GM20000 (cell line): ENCODE measurements around the gene NRCAM.

Experiments used
- DNase-seq: peaks from one replicate; pipeline ENCODE4 v3.0.0; 2012; ENCODE audit warnings: low spot score
- TF ChIP-seq, protein P1 (sequence below): IDR thresholded peaks from 2 replicates; pipeline ENCODE4 v1.5.1; 2012; ENCODE audit warnings: mild to moderate bottlenecking, control low read depth; ENCODE audit errors: extremely low read depth, missing control alignments

Gene NRCAM

DNA sequence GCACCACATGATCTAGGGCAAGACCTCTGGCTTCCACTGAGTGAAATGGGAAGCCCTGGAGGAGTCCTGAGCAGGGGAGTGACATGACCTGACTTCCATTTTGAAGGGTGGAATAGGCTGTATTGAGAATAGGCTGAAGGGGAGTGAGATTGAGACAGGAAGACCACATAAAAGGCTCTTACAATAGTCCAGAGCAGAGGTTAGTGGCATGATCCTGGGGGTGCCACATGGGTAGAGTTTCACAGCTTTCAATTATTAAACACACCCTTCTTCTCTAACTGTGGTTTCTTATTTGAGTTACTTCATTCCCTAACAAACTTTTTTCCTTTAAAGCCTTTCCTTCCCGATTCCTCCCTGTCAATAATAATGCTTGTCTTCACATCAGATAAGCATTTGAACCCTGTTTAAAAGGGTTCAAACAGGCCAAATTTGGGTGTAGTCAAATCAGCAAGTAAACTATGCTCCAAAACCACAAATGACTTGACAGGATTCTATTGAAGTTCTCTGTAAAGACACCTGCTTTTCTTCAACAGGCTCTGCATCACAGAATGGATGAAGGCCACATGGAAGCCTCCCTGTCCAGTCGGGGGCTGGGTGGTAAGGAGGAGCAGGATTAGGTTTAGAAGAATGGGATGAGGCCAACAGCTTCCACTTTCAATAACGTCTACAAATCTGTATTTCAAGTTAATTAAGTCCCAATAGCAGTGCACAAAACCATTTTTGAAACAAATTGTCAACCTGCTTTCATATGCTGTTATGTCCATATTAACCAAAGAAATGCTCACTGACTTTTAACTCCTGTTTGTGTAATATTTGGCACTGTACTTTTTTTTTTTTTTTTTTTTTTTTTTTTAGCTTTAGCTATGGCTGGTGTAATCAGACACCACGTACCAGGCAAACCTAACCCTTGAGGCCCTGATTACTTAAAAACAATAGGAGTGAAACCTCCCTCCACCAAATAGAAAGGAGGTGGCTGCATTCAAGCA lies 131.9 kb downstream of the NRCAM start:
- TF ChIP-seq, protein P1, sequence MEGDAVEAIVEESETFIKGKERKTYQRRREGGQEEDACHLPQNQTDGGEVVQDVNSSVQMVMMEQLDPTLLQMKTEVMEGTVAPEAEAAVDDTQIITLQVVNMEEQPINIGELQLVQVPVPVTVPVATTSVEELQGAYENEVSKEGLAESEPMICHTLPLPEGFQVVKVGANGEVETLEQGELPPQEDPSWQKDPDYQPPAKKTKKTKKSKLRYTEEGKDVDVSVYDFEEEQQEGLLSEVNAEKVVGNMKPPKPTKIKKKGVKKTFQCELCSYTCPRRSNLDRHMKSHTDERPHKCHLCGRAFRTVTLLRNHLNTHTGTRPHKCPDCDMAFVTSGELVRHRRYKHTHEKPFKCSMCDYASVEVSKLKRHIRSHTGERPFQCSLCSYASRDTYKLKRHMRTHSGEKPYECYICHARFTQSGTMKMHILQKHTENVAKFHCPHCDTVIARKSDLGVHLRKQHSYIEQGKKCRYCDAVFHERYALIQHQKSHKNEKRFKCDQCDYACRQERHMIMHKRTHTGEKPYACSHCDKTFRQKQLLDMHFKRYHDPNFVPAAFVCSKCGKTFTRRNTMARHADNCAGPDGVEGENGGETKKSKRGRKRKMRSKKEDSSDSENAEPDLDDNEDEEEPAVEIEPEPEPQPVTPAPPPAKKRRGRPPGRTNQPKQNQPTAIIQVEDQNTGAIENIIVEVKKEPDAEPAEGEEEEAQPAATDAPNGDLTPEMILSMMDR: no peak
- no peak for DNase-seq

DNA sequence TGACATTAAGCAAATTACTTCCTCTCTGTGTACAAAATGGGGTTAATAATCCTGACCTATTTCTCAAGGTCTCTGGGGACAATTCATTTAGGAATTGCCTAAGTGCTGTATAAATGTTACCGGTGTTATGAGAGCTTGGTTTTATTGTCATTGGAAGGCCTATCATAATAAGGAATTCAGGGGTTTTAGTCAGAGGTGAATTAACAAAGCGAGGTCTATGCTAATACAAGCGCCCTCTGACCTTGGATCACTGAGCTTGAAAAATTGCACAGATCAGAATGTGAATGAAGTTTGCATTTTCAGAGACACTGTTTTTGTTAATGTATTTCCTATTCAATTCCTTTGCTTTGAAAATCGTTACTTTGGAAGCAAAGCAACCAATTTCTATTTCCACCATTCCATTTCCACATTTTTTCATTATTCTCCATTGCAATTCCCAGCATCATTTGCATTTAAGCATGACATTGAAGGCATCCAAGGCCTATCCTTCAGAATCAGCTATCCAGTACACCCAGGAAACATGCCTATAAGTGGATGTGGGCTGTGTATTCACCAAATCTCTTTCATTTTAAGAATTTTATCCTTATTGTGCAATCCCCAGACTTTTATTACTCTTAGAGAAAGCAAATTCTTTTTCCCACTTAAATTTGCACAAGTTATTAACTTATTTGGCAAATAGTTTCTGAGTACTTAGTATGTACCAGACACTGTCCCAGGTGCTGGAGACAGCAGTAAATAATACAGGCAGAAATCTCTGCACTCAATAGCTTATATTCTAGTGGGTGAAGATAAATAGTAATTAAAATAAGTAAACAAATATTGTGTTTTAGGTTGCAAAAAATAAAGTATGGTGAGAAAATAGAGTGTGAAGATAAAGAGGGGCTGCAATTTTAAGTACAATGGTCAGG lies 133.1 kb downstream of the NRCAM start:
- DNase-seq: no peak
- TF ChIP-seq, protein P1: no peak

DNA sequence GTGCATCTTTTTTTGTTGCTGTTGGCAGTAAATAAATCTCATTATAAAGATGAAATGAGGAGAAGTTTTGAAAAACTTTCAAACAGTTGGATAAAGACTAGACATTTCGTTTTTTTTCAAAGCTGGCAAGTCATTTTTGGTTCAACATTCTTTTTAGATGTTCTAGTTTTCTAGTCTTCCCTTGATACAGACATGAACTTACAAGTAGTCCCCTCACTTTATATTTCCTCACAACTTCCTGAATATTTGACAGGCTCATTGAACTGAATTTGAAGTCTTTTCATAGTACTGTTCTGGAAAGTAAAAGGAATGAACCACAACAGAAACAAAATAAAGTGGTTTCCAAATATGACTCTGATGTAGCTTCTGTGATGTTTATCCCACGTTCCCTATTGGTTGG lies 134.2 kb downstream of the NRCAM start:
- DNase-seq: no peak
- TF ChIP-seq, protein P1: no peak

- no peak for DNase-seq
- TF ChIP-seq, protein P1: no peak
These were observed 134.9 kb downstream of the NRCAM start for GRCh38 chr7:108321359-108321758.

GRCh38 chr7:108316708-108317107 lies 139.5 kb downstream of the NRCAM start:
- DNase-seq: no peak
- TF ChIP-seq, protein P1: no peak

DNA sequence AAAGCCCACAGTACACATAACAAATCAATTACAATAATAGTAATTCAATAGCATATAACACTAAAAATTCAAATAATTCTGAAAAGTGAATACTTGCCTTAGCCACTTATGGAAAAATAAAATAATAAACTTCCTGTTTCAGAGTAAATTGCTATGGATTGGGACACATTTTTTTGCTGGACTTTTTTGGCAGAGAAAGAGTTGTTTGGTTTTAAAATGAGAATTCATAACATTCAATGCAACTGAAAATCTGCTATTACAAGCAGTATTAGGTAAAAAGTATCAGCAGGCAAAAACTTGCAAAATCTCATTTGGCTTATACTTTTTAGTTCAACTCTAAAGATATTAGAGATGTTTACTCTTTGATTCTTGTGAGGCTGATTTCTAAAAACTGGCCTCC lies 141.7 kb downstream of the NRCAM start:
- TF ChIP-seq, protein P1: no peak

More for the DNA sequence above, 141.7 kb downstream of the NRCAM start:
- DNase-seq: no peak
